GM23248 (cell line): ENCODE data around the gene CDRT4. TPM values are rescaled to one million over a fixed set of nuclear protein-coding genes. Genes with fewer than 3 reads are reported as not detected.

Experiments used
- DNase-seq: peaks from one replicate; pipeline ENCODE4 v3.0.0-alpha.2; 2015
- H2AFZ ChIP-seq: fragments of 200-600 bp; sonication (generic); 2 replicates; pipeline ENCODE4 v1.6.1; 2016; ENCODE audit warnings: antibody characterized with exemption
- H3F3A ChIP-seq: fragments of 200-600 bp; sonication (generic); 2 replicates; pipeline ENCODE4 v1.6.1; 2016; ENCODE audit warnings: mild to moderate bottlenecking, antibody characterized with exemption, mixed run types; ENCODE audit not compliant: insufficient read depth
- H3K27ac ChIP-seq: fragments of 200-600 bp; sonication (generic); 2 replicates; pipeline ENCODE4 v1.5.1; 2016; ENCODE audit warnings: mild to moderate bottlenecking
- H3K27me3 ChIP-seq: fragments of 200-600 bp; sonication (generic); replicated peaks from 2 replicates; pipeline ENCODE4 v1.6.1; 2016; ENCODE audit warnings: mild to moderate bottlenecking; ENCODE audit not compliant: insufficient read depth
- H3K36me3 ChIP-seq: fragments of 200-600 bp; sonication (generic); 2 replicates; pipeline ENCODE4 v1.6.1; 2016; ENCODE audit warnings: low read depth, mild to moderate bottlenecking
- H3K4me1 ChIP-seq: fragments of 200-600 bp; sonication (generic); 2 replicates; pipeline ENCODE4 v1.6.1; 2016; ENCODE audit warnings: mild to moderate bottlenecking; ENCODE audit not compliant: insufficient read depth
- H3K4me2 ChIP-seq: fragments of 200-600 bp; sonication (generic); one replicate; pipeline ENCODE4 v1.6.1; 2016; ENCODE audit warnings: mild to moderate bottlenecking; ENCODE audit not compliant: unreplicated experiment
- H3K4me3 ChIP-seq: fragments of 200-600 bp; sonication (generic); 2 replicates; pipeline ENCODE4 v1.5.1; 2016; ENCODE audit warnings: mild to moderate bottlenecking
- H3K79me2 ChIP-seq: fragments of 200-600 bp; sonication (generic); 2 replicates; pipeline ENCODE4 v1.6.1; 2016; ENCODE audit warnings: mild to moderate bottlenecking; ENCODE audit not compliant: insufficient read depth
- H3K9ac ChIP-seq: fragments of 200-600 bp; sonication (generic); 2 replicates; pipeline ENCODE4 v1.6.1; 2016; ENCODE audit warnings: mild to moderate bottlenecking
- H3K9me2 ChIP-seq: fragments of 200-600 bp; sonication (generic); 2 replicates; pipeline ENCODE4 v1.6.1; 2016; ENCODE audit warnings: mixed run types, mild to moderate bottlenecking, moderate library complexity; ENCODE audit not compliant: insufficient read depth
- H3K9me3 ChIP-seq: fragments of 200-600 bp; sonication (generic); one replicate; pipeline ENCODE4 v1.6.1; 2017; ENCODE audit warnings: low read depth
- H4K20me1 ChIP-seq: fragments of 200-600 bp; sonication (generic); 2 replicates; pipeline ENCODE4 v1.6.0; 2016; ENCODE audit not compliant: insufficient read depth
- EZH2 ChIP-seq: fragments of 200-600 bp; sonication (generic); IDR thresholded peaks from 2 replicates; pipeline ENCODE4 v1.6.1; 2018; ENCODE audit warnings: antibody characterized with exemption, mild to moderate bottlenecking; ENCODE audit not compliant: insufficient read depth, poor library complexity, severe bottlenecking
- EZH2phosphoT487 ChIP-seq: fragments of 200-600 bp; sonication (generic); IDR thresholded peaks from 2 replicates; pipeline ENCODE4 v1.6.1; 2018; ENCODE audit warnings: antibody characterized with exemption, moderate library complexity, mild to moderate bottlenecking, low read depth; ENCODE audit not compliant: insufficient read depth
- WGBS, 2 experiments: methylation state at CpG; one replicate each; pipeline ENCODE4 v1.1.6; 2015 to 2017; ENCODE audit warnings: low lambda C conversion rate in 2 of 2, low coverage in 1 of 2; ENCODE audit errors: missing lambda C conversion rate in 2 of 2; 5-methylcytosine and 5-hydroxymethylcytosine counted together
- in situ Hi-C: fragments of 300-500 bp; cut with MboI; formaldehyde crosslinking; loops from 2 replicates; pipeline ENCODE4 v1.15.0; 2020
- polyA plus RNA-seq: library from polyadenylated mRNA; unstranded; fragments of >200 nt; fragmentation: Nextera tagmentation; extraction: Ambion mirVana; gene quantifications from 2 replicates; pipeline ENCODE4 v1.2.1, GENCODE V29; 2016
- total RNA-seq: library from RNA; depleted of rRNA; stranded (reverse); fragments of >200 nt; shearing (Covaris generic); gene quantifications from 2 replicates; pipeline ENCODE4 v1.2.3, GENCODE V29; 2014

Gene CDRT4
- total and polyA plus RNA-seq, 2 experiments from 2014 or later = 3.0 to 3.8 TPM

DNA sequence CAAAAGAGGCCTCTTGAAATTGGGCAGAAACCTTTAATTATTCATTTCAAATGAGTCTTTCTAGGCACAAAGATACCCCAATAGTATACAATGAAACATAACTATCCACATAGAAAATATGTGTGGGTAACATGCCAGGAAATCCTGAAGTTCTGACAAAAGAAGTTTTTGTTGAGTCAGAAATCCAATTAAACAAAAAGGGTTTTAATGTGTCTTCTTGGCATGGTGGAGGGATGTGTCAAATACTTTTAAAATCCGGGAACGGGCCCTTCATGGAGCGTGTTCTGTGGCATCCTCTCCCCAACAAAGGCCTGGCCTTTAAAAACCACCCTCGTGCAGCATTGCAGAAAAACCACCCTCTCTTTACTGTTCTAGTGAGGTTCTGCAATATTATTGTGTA lies 14.2 kb downstream of the CDRT4 start:
- H3F3A ChIP-seq = peaks cover 36% of the 10 kb centered on the region
- no peak overlapping the region for H3K9ac ChIP-seq
- in situ Hi-C loops = no loop called here
- H3K4me2 ChIP-seq = peak overlapping the region; percentile 50
- no peaks in the 10 kb centered on the region for H4K20me1 ChIP-seq
- 0 out of 2 replicates have a peak overlapping the region, but pooled peaks have one; percentile 2 for H3K27ac ChIP-seq
- H3K9me3 ChIP-seq = no peaks in the 10 kb centered on the region
- H3K9me2 ChIP-seq = no peaks in the 10 kb centered on the region
- peaks cover 41% of the 10 kb centered on the region for H3K4me1 ChIP-seq
- no peaks in the 10 kb centered on the region for H3K79me2 ChIP-seq
- H3K27me3 ChIP-seq = no peaks in the 10 kb centered on the region
- 0 out of 2 replicates have a peak, but pooled peaks cover 11% of the 10 kb centered on the region for H3K36me3 ChIP-seq
- no peak overlapping the region for H2AFZ ChIP-seq
- no peak for TF ChIP-seq EZH2
- no peak for TF ChIP-seq EZH2phosphoT487
- WGBS, 2 experiments = 12 to 17% methylated on average over 4 of the region's 4 CpGs
- no peak overlapping the region for H3K4me3 ChIP-seq
- peak; percentile 54 for DNase-seq

DNA sequence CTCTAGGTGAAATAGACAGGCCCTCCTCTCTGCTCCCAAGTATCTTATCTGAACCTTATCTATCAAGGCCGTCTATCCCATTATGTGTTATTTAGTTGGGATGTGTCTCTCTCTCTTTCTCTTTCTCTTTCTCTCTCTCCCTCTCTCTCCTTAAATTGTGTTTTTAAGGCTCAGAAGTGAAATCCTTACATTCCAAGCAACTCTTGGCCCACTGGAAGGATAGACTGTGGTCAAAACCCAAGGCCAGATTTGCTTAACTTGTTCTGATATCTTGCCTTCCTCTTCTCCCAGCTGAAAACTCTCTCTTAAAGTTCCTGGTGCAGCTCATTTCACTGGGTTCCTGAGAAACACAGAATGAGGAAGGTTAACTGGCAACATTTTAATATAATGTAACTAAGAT lies 14.7 kb downstream of the CDRT4 start:
- Histone ChIP-seq H3F3A (peaks cover 31% of the 10 kb centered on the region), H3K27ac (0 out of 2 replicates have a peak overlapping the region, but pooled peaks have one; percentile 2), H3K9me3 (no peaks in the 10 kb centered on the region), H3K4me1 (peaks cover 36% of the 10 kb centered on the region), H3K4me2 (peak overlapping the region; percentile 50), H3K36me3 (0 out of 2 replicates have a peak, but pooled peaks cover 11% of the 10 kb centered on the region), H2AFZ (no peak overlapping the region), H3K9me2 (no peaks in the 10 kb centered on the region), H4K20me1 (no peaks in the 10 kb centered on the region), H3K27me3 (no peaks in the 10 kb centered on the region), H3K4me3 (no peak overlapping the region), H3K79me2 (no peaks in the 10 kb centered on the region), H3K9ac (no peak overlapping the region)
- WGBS, 2 experiments = 67 to 72% methylated on average over 1 of the region's 1 CpG
- TF ChIP-seq EZH2phosphoT487 = no peak
- no peak for TF ChIP-seq EZH2
- DNase-seq = no peak
- in situ Hi-C loops = no loop called here

GRCh38 chr17:15451680-15452079 lies 15.7 kb downstream of the CDRT4 start:
- no peaks in the 10 kb centered on the region for H3K27me3 ChIP-seq
- no peaks in the 10 kb centered on the region for H4K20me1 ChIP-seq
- peaks cover 25% of the 10 kb centered on the region for H3K4me1 ChIP-seq
- no peak overlapping the region for H3K4me3 ChIP-seq
- peaks cover 20% of the 10 kb centered on the region; the same call in 1 of the 2 replicates for H3F3A ChIP-seq
- 78 to 79% methylated on average over 3 of the region's 3 CpGs for WGBS, 2 experiments
- peak; percentile 4 for DNase-seq
- no peaks in the 10 kb centered on the region for H3K9me3 ChIP-seq
- H3K36me3 ChIP-seq = 0 out of 2 replicates have a peak, but pooled peaks cover 11% of the 10 kb centered on the region
- TF ChIP-seq EZH2 (no peak), EZH2phosphoT487 (no peak)
- no peak overlapping the region for H3K4me2 ChIP-seq
- no peaks in the 10 kb centered on the region for H3K79me2 ChIP-seq
- no peak overlapping the region for H3K9ac ChIP-seq
- in situ Hi-C loops = no loop called here
- no peaks in the 10 kb centered on the region for H3K9me2 ChIP-seq
- H2AFZ ChIP-seq = no peak overlapping the region
- H3K27ac ChIP-seq = no peak overlapping the region

GRCh38 chr17:15448580-15448956 lies 18.9 kb downstream of the CDRT4 start:
- H3K27me3 ChIP-seq = no peaks in the 10 kb centered on the region
- H3K9me3 ChIP-seq = no peaks in the 10 kb centered on the region
- no peaks in the 10 kb centered on the region for H3K79me2 ChIP-seq
- H3K36me3 ChIP-seq = no peaks in the 10 kb centered on the region
- DNase-seq = no peak
- H3F3A ChIP-seq = peaks cover 6% of the 10 kb centered on the region; the same call in 1 of the 2 replicates
- no peaks in the 10 kb centered on the region for H3K9me2 ChIP-seq
- H3K4me2 ChIP-seq = no peak overlapping the region
- H4K20me1 ChIP-seq = no peaks in the 10 kb centered on the region
- H3K27ac ChIP-seq = no peak overlapping the region
- no peak overlapping the region for H3K9ac ChIP-seq
- in situ Hi-C loops = no loop called here
- no peak overlapping the region for H2AFZ ChIP-seq
- H3K4me1 ChIP-seq = peaks cover 16% of the 10 kb centered on the region
- TF ChIP-seq EZH2 (no peak), EZH2phosphoT487 (no peak)
- no peak overlapping the region for H3K4me3 ChIP-seq
- 88% methylated on average over 7 of the region's 7 CpGs for WGBS, 2 experiments
